ENCODE data around the gene KCNK17.

- TF ChIP-seq ARID1B (IDR thresholded peaks at IDR 0.05): no peak
- TF ChIP-seq CREB3 (tag; conservative IDR thresholded peaks at IDR 0.05; ENCODE audit: low read depth): no peak
- no peak for TF ChIP-seq ZNF431 (CRISPR knock-in tag; IDR thresholded peaks at IDR 0.05)
- TF ChIP-seq ZNF785 (CRISPR knock-in tag; IDR thresholded peaks at IDR 0.05): no peak
Observed at GRCh38 chr6:39357998-39358686, 43.9 kb upstream of the KCNK17 start.

All from K562 (cell line).